Fibroblast of skin of left quadriceps (primary cell): ENCODE measurements around the gene PLEKHA8.

Experiments used
- DNase-seq, 2 experiments: peaks; one replicate each; pipeline ENCODE4 v3.0.0-alpha.2; 2013; ENCODE audit warnings: low read depth in 2 of 2

PLEKHA8 gene

GRCh38 chr7:30144657-30145306 lies 116.6 kb downstream of the PLEKHA8 start:
- DNase-seq = no peak

DNA sequence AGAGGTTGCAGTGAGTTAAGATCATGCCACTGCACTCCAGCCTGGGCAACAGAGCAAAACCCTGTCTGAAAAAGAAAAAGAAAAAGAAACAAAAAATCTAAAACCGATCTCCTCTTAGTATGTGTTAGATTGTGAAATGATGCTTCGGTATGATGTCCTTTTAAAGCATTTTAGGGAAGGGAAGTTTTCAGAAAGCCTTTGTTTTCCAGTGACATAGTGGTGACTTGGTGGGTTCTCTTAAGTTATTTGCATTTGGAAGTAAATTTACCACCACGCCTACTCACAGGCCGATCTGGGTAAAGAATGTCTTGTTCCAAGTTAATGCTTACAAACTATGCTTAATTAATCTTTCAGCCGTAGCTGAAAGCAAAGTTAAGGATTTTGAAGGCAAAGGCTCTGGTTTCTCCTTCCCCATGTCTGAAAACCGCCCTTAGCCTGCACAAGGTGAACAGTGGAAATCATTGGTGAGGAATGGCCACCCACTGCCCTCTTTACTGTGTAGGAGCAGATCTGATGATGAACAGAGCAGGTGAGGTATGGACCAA lies 117.3 kb downstream of the PLEKHA8 start:
- DNase-seq = no peak

DNA sequence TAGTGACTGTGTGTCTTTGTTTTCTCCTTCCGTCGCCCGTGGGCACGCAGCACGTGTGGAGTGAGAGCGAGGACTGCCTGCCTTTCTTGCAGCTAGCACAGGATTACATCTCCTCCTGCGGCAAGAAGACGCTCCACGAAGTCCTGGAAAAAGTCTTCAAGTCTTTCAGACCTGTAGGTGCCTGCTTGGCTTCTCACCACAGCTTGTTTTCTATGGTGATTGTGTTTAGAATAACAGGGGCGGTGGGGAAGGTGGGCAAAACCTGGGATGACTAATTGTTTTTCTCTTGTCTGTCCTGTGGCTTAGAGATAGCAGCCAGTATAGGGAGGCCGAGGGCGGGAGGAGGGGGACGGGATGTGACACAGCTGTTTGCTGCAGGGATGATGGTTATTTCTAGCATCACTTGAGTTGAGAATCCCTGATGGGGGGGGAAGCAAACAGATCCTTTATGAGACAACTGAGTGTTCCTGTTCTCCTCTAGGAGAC lies 118.0 kb downstream of the PLEKHA8 start:
- DNase-seq = no peak

DNA sequence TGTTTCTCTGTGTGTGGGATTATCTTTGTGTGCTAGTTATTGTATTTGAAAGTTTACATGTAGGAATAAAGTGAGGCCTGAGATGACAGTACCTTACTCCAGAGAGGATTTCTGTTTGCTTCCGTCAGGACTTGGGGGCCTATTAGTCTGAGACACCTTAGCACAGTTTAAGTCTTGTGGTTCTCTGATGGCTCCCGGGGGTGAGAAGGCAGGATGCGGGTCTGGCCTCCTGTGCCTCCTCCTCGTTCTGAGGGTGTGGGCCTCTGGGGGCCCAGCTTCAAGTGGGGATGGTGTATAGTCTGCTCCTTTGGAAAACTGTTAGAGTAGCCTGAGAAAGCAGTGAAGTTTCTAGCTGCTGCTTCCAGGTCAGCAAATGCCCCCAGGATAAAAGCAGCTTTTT lies 119.0 kb downstream of the PLEKHA8 start:
- DNase-seq = no peak

GRCh38 chr7:30147785-30148184 lies 119.6 kb downstream of the PLEKHA8 start:
- no peak for DNase-seq

- no peak for DNase-seq
These were observed 120.2 kb downstream of the PLEKHA8 start for GRCh38 chr7:30148426-30148825.

DNA sequence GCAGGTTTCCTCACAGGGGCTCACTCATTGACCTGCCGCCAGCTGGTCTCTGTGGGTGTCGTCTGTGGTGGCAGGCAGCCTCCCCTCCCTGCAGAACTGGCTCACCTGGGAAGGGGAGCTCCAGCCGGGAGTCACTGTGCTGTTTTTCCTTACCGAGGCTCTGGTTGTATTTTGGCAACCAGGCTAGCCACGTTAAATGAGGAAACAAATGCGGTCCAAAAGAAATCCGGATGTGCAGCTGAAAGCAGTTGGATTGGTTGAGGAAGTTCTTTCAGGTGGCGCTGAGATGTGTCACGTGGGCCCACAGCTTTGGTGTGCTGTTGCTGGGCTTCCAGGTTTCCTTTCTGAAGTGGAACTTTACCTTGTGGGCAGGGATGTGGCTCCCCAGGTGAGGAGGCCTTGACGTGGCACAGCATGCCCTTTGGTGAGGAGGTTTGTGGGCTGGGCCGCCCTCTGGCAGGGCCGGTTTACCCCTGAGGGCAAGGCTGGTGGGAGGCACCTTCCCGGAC lies 120.8 kb downstream of the PLEKHA8 start:
- DNase-seq = no peak

DNA sequence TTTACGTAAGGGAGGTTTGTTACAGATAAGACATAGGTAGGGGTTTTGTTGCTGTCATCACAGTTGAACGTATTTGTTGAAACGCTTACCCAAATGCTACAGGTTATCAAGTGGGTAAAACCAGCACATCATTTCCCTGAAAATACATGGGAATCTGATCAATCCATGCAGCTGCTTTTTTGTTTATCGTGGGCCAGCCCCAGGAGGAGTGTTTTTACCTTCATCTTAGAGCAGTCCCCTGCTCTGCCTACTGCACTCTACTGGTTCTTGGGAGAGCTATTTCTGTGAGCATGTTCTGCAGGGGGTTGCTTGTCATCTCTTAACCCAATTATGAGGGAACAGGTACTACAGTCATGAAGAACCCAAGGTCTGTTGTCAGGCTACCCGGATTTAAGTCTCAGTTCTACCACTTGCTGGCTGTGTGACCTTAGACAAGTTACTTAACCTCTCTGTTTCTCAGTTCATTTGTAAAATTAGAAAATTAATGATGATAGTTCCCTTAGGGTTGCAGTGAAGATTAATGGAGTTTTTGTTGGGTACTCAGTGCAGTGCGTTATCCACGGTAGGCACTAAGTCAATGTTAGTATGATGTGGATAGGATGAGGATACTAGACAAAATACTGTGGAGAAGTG lies 121.5 kb downstream of the PLEKHA8 start:
- no peak for DNase-seq

DNA sequence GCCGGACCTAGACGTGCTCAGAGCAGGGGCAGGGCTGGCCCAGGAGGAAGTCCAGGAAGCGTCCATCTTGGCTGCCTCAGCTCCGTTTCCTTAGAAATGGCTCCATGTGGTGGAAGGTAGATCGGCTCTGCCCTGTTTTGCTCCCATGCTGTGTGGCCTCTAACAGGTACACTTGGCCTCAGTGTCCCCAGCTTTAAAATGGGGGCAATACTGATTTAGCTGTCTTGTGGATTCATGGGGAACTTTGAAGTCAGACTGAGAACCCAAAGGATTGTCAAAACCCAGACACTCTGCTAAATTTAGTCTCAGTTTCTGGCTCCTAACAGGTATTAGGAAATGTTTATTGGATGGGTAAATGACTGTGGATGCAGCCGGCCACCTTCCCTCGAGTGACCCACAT lies 122.5 kb downstream of the PLEKHA8 start:
- no peak for DNase-seq

DNA sequence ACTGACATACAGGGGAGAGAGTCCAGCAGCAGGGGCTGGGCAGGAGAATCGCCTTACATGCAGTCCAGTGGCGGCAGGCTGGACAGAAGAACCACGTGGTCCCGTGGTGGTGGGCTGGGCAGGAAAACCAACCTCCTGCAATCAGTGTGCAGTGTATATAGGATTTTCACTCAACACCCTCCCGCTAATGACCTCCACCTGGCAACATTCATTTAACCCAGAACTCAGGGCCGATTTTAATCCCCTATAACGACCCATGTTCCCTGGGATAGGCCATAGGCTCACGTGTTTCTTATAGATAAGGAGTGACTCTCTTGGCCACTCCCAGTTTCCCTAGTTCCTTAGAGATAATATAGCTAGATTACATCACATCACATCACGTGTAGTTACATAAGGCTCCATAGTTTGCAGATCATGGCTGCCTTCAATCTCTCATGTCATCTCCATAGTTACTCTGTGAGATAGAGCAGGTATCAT lies 125.9 kb downstream of the PLEKHA8 start:
- DNase-seq = no peak

DNA sequence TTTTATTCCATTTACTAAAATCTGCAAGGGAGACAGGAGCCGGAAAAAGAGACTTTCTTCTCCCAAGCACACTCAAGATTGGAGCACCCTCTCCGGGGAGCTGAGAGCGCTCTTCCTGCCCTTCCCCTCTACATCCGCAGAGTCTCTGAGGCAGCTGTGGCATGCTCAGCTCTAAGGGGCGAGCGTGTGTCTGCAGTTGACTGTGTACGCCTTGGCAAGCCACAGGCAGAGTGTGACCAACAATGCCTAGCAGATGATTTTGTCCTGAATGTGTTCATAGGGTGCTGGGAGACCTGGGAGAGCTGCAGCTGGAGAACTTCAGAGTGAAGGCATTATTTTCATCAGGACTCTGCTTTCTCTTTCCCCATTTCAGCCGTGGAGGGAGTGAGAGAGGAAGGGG lies 127.3 kb downstream of the PLEKHA8 start:
- no peak for DNase-seq

- no peak for DNase-seq
These were observed 129.0 kb downstream of the PLEKHA8 start for GRCh38 chr7:30157204-30157603.

GRCh38 chr7:30159163-30159562 lies 131.0 kb downstream of the PLEKHA8 start:
- DNase-seq = no peak

DNA sequence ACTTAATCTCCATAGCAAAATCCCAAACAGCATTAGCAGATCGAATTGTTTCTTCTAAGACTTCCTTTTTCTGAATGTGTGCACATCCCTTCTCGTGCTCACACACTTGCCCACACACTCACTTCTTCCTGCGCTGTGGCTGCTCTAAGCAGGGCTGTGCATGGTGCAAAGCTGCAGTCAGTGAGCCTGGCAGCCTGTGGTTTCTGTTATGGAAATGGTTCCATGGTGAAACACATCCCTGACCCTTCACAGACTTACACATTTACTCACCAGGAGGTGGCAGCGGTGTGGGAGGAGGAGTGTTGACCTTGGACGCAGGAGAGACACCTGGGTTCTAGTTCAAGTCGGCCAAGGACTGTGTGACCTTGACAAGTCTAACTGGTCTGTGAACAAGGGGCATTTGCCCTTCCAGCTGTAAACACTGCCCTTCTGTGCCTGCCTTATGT lies 131.5 kb downstream of the PLEKHA8 start:
- no peak for DNase-seq

GRCh38 chr7:30160329-30160728 lies 132.1 kb downstream of the PLEKHA8 start:
- DNase-seq = no peak

- DNase-seq = no peak
These were observed 133.9 kb downstream of the PLEKHA8 start for GRCh38 chr7:30162133-30162532.

DNA sequence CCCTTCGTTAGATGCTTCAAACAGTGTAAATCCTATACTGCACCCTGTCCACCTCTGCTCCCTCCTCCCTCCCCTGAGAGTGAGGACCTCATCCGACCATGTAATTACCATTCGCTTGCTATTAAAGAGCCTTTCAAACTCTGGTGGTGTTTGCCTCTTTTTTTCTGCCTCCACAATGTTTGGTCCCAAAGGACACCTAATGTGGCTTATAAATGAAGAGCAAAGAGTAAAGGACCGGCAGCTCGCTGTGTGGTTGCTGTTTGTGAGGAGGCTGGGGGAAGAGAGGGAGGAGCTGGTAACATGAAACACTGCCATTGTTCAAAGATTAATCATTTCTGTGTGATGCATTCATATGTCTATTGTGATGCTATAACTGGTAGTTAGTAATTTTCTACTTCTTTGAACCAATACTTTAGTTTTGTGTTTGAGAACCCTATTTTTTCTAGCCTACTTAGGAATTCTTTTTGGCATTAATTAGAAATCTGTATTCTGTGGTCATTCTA lies 134.5 kb downstream of the PLEKHA8 start:
- peak in 1 of 2 experiments; percentile 18 for DNase-seq

DNA sequence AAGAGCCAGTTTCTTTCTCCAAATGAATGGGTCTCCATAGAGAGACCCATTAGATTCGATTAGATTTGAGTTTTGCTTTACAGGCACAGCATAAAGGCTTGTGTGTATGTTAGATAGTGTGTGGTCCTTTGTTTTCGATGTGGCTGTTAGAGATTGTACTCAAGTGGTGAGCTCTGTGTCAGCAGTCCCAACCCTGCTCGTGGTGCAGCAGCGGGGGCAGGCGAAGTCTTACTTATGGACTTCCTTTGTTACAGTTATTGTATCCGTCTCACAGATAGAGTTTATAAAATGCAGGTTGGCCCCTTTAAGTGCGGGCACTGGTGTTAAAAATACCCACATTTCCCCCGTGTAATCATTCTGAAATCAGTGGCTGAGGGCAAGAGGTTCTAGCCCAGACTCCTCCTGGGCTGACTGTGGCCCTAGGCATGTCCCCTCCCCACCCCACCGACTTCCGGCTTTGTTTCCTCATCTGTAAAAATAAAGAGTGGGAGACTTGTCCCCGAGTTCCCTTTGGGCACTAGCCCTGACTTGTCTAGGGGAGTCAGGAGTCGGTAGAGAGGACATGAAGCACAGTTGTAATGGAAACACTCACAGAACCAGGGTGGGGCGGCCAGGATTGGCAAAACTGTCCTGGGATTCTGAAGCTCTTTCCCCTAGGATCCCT lies 135.2 kb downstream of the PLEKHA8 start:
- no peak for DNase-seq

DNA sequence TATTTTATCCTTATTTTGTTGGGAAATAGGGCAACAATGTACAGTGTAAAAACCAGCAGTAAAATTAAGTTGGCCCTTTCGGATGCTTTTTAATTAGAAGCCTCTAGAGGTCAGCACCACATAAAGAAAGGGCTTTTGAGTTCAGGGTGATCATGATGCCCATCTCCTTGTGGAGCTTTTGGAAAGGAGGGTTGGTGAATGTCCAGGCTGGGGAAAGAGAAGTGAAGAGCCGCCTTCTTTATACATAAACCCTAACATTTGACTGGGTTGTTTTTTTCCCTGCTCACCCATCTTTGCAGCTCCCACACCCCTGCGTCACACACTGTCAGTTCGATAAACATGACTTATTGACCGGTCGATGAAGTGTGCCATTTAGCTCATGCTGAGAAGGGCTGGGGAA lies 136.4 kb downstream of the PLEKHA8 start:
- peak in 1 of 2 experiments; percentile 25 for DNase-seq

DNA sequence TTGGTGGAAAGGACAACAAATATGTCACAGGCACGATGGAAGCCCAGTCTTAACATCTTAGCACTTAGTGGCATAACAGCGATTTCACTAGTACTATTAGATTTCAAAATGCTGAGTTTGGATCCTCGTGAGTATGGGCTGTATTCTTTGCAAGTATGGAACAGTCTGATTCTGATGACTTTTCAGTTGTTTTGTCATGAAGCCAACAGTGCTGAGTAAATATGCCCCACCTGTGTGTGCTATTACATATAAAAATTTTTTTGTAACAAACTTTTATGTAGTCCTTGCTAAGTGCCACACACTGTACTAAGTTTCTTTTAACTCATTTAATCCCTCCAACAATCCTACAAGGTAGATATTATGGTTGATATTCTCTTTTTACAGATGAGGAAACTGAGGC lies 137.4 kb downstream of the PLEKHA8 start:
- no peak for DNase-seq

DNA sequence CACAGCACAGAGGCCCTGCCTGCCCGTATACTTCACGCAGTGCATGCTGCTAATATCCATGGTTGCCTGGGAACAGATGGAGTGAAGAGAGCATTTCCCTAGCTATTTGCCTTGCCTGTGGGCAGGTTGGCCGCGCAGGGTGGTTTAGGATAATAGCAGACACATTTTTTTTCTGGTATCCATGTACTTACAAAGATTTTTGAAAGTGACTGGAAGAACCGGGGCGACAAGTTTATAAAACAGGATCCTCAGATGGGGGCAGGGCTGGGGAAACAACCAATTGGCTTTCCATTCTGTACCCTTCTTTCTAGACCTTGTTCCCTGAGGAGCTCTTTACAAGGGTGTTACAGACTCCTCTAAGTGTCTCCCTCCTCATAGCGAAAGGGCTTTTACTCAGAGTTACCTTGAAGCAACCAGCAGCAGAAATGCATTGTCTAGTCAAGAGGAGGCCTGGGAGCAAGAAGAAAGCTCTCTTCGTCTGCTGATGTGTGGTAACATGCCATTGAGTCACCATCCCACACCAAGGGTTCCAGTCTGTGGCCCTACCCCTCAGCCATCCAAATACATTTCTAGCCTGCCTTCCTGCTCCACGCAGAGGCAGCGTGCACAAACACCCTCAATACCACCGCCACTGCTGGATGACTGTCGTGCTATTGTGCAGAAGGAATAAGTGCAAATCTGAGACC lies 138.1 kb downstream of the PLEKHA8 start:
- DNase-seq = no peak

GRCh38 chr7:30166841-30167235 lies 138.6 kb downstream of the PLEKHA8 start:
- no peak for DNase-seq
